GM21825 (cell line): ENCODE measurements around the gene ALS2.
"Not testable (repeated sequence)": the region's sequence is repeated elsewhere in the genome, so short reads cannot be mapped to it uniquely, and the experiment has no call there.

Experiments
- ATAC-seq: cut with Tn5 transposase; IDR thresholded peaks from one replicate; pipeline ENCODE4 v1.9.1; 2021; ENCODE audit warnings: mild to moderate bottlenecking, moderate library complexity; ENCODE audit not compliant: unreplicated experiment

Gene ALS2

DNA sequence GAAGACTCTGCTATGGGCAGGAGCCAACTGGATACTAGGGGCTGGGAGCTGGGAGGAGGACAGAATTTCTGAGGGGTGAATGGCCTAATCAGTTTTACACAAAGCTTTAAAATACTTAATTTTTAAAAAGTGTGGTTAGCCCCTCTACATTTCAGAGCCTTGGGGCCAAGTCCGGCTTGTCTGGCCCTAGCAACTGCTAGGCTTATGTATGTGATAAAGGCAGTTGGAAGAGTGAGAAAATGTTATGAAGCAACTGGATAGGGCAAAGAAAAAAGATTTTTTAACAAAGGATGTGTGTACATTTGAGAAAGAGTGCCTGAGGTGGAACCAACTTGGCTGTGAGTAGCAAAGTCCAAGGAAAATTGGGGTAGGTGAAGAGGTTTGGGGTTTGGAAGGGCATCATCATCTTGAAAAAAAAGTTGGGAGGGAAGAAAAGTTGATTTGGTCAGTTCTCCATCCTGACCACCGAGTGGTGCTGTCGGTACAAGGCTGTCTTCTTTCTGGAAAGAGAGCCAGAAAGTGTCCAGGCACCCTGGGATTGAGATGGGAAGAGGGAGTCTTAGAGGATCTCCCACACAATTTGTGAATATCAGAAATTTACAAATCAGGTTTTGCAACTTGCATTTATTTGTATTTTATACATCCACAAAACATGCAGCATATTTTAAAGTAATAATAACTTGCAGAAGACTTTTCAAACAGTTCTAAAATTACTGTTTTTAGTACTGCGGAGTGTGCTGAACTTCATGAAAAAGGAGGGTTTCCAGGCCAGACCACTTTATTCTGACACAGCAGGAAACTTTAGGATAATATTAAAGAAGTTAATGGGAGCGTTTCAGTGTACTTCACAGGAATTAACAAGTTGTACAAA lies 15.1 kb upstream of the ALS2 start:
- ATAC-seq: no peak

- no peak for ATAC-seq
Observed at GRCh38 chr2:201794294-201794693, 13.6 kb upstream of the ALS2 start.

- ATAC-seq: no peak
Observed at GRCh38 chr2:201793631-201794030, 12.9 kb upstream of the ALS2 start.

GRCh38 chr2:201790989-201791388 lies 10.3 kb upstream of the ALS2 start:
- ATAC-seq: no peak

DNA sequence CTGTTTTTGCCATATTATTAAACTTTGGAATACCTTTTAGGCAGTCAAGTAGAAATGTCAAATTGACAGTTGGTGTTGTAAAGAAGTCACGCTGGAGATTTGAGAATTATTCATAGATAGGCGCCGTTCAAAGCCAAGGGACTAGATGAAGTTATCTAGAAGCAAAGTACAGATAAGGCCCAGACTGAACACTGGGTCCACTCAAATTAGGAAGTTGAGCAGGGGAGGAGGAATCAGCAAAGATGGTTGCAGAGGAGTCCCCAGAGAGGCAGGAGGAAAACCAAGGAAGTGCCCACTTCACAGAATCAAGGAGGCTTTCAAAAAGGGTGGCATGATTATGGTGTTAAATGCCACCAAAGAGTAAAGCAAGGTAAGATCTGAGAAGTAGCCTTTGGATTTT lies 9.6 kb upstream of the ALS2 start:
- no peak for ATAC-seq

DNA sequence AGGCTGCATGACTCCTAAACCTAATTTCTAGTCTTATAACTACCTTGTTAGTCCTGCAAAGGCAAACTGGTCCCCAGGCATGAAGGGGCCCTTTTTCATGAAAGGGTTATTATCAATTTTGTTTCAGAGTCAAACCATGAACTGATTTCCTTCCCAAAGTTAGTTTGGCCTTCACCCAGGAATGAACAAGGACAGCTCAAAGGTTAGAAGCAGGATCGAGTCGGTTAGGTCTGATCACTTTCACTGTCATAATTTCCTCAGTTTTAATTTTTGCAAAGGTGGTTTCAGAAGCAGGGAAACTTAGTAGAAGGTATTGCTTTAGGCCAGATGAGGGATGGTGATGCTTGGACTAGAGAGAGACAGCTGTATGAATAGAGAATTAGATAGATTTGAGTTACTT lies 8.7 kb upstream of the ALS2 start:
- ATAC-seq: no peak

- no peak for ATAC-seq
Observed at GRCh38 chr2:201788371-201788770, 7.6 kb upstream of the ALS2 start.

- ATAC-seq: no peak
Observed at GRCh38 chr2:201786471-201786870, 5.7 kb upstream of the ALS2 start.

DNA sequence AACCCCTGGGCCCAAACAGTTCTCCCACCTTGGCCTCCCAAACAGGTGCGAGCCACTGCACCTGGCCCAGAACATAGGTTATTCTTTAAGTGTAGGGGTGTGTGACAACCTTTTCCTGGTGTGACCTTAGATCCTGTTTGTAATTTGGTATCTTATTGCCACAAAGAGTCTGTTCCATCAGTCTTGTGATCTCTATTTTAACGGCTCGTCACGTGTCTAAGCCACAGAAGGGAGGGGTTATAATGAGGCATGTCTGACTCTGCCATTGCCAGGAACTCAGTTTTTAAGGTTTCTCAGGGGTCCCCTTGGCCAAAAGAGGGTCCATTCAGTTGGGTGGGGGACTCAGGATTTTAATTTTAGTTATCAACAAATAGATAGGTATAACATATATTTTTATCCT lies 4.4 kb upstream of the ALS2 start:
- no peak for ATAC-seq

- ATAC-seq: no peak
Observed at GRCh38 chr2:201784563-201784962, 3.8 kb upstream of the ALS2 start.

GRCh38 chr2:201781557-201782051 lies 871 bp upstream of the ALS2 start:
- ATAC-seq: no peak

- no peak for ATAC-seq
Observed at GRCh38 chr2:201779901-201780673, 646 bp downstream of the ALS2 start.

- no peak for ATAC-seq
Observed at GRCh38 chr2:201777869-201778268, 2.9 kb downstream of the ALS2 start.

DNA sequence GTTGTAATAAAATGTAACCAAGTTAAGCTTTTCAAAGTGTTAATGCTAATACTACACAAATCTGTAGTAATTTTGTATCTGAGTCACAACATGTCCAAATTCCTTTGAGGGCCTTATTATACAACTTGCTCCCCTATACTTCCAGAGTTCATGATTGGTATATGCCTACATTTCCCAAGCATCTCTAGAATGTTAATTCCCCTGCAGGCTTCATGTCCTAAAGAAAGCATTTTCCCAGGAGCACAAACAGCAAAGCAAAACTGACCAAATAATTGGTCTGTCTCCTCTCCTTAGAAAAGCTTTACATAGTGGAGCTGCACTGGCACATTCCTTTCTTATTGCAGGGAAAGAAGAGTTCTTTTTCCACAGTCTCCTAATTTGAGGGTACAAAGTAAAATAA lies 3.7 kb downstream of the ALS2 start:
- ATAC-seq: no peak

DNA sequence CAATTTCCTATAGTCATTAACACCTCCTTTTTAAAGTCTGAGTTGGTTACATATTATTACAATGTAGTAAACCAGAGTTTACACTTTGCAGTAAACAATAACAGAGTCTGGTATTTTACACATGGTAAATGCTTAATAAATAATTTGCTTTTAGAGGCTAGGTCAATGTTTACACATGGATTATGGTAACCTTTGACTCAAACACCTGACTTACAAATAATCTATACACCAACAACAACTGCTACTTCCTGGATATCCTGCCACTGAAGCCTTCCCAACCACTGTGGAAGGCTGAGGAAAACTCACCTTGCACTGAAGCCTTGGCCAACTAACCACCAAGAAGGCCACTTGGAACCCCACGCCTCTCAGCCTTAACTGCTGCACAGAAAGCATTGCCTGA lies 5.4 kb downstream of the ALS2 start:
- no peak for ATAC-seq

- no peak for ATAC-seq
Observed at GRCh38 chr2:201774546-201774945, 6.2 kb downstream of the ALS2 start.

- no peak for ATAC-seq
Observed at GRCh38 chr2:201773990-201774389, 6.7 kb downstream of the ALS2 start.

- ATAC-seq: no peak
Observed at GRCh38 chr2:201769666-201770373, 10.9 kb downstream of the ALS2 start.

- ATAC-seq: no peak
Observed at GRCh38 chr2:201768918-201769317, 11.8 kb downstream of the ALS2 start.

- ATAC-seq: no peak
Observed at GRCh38 chr2:201765799-201766198, 14.9 kb downstream of the ALS2 start.

DNA sequence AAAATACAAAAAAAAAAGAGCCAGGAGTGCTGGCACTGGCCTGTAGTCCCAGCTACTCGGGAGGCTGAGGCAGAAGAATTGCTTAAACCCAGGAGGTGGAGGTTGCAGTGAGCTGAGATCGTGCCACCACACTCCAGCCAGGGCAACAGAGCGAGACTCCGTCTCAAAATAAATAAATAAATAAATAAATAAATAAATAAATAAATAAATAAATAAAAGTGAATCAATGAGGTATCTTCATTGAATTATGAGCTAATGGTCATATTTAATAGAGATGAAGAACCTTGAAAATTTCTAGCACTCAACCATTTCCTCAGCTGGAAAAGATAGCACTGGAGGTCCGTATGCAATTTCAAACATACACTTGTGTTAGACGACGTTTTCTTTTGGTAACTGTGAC lies 16.3 kb downstream of the ALS2 start:
- ATAC-seq: not testable (repeated sequence)
